Liver (tissue), 10 donors: ENCODE data around the gene TMEM101. TPM values are rescaled to one million over a fixed set of nuclear protein-coding genes. Genes with fewer than 3 reads are reported as not detected.
"Not testable (repeated sequence)": the region's sequence is repeated elsewhere in the genome, so short reads cannot be mapped to it uniquely, and the experiment has no call there.

Source experiments
- DNase-seq: peaks from one replicate; pipeline ENCODE4 v3.0.0-alpha.2; 2017; ENCODE audit warnings: low spot score
- H3K27ac ChIP-seq, 2 donors: one replicate each; pipeline ENCODE4 v1.7.0; 2013; ENCODE audit warnings: inconsistent platforms in 2 of 2, low read length in 2 of 2, control low read depth in 1 of 2, low read depth in 1 of 2, mild to moderate bottlenecking in 1 of 2
- H3K27me3 ChIP-seq, 4 donors: one replicate each; pipeline versions ENCODE4 v1.6.1 to v1.7.0; 2013; ENCODE audit warnings: low read length in 3 of 4, inconsistent platforms in 1 of 4, mild to moderate bottlenecking in 1 of 4, moderate library complexity in 1 of 4; ENCODE audit not compliant: control insufficient read depth in 4 of 4, insufficient read depth in 4 of 4
- H3K36me3 ChIP-seq, 4 donors: one replicate each; pipeline versions ENCODE4 v1.6.1 to v1.7.0; 2013; ENCODE audit warnings: low read length in 3 of 4, mild to moderate bottlenecking in 3 of 4, low read depth in 1 of 4, moderate library complexity in 1 of 4; ENCODE audit not compliant: control insufficient read depth in 4 of 4, insufficient read depth in 3 of 4
- H3K4me1 ChIP-seq, 4 donors: one replicate each; pipeline versions ENCODE4 v1.6.1 to v1.7.0; 2013; ENCODE audit warnings: low read length in 3 of 4, mild to moderate bottlenecking in 3 of 4, moderate library complexity in 1 of 4; ENCODE audit not compliant: control insufficient read depth in 4 of 4, insufficient read depth in 4 of 4
- H3K4me3 ChIP-seq, 3 donors: one replicate each; pipeline versions ENCODE4 v1.6.1 to v1.7.0; 2013; ENCODE audit warnings: low read length in 3 of 3, control low read depth in 1 of 3, low read depth in 1 of 3, mild to moderate bottlenecking in 1 of 3
- H3K9ac ChIP-seq, 2 donors: one replicate each; pipeline ENCODE4 v1.7.0; 2013; ENCODE audit warnings: low read length in 2 of 2, mild to moderate bottlenecking in 2 of 2, moderate library complexity in 2 of 2, control low read depth in 1 of 2, low read depth in 1 of 2
- H3K9me3 ChIP-seq, 4 donors: one replicate each; pipeline versions ENCODE4 v1.6.1 to v1.7.0; 2013; ENCODE audit warnings: low read length in 3 of 4; ENCODE audit not compliant: control insufficient read depth in 4 of 4
- FOXA1 ChIP-seq: IDR thresholded peaks from 2 replicates; pipeline ENCODE4 v1.6.1; 2016; ENCODE audit warnings: antibody characterized with exemption
- FOXA2 ChIP-seq: IDR thresholded peaks from 2 replicates; pipeline ENCODE4 v1.6.1; 2016; ENCODE audit warnings: antibody characterized with exemption
- GABPA ChIP-seq, 2 donors: IDR thresholded peaks in 1 of 2; conservative IDR thresholded peaks in 1 of 2; 2 replicates each; pipeline ENCODE4 v1.6.1; 2016; ENCODE audit warnings: antibody characterized with exemption in 2 of 2, mild to moderate bottlenecking in 1 of 2, moderate library complexity in 1 of 2
- HNF4A ChIP-seq, 2 donors: conservative IDR thresholded peaks; 2 replicates each; pipeline ENCODE4 v1.6.1; 2016; ENCODE audit warnings: antibody characterized with exemption in 2 of 2, mild to moderate bottlenecking in 2 of 2
- HNF4G ChIP-seq: IDR thresholded peaks from 2 replicates; pipeline ENCODE4 v1.6.1; 2016; ENCODE audit warnings: antibody characterized with exemption
- JUND ChIP-seq, 2 donors: IDR thresholded peaks; 2 replicates each; pipeline ENCODE4 v1.6.1; 2016; ENCODE audit warnings: antibody characterized with exemption in 2 of 2
- NR2F2 ChIP-seq: IDR thresholded peaks from 2 replicates; pipeline ENCODE4 v1.6.1; 2016; ENCODE audit warnings: antibody characterized with exemption
- RAD21 ChIP-seq, 2 donors: IDR thresholded peaks; 2 replicates each; pipeline ENCODE4 v1.6.1; 2016; ENCODE audit warnings: antibody characterized with exemption in 2 of 2, mild to moderate bottlenecking in 2 of 2
- RXRA ChIP-seq, 2 donors: IDR thresholded peaks; 2 replicates each; pipeline ENCODE4 v1.6.1; 2017 to 2018; ENCODE audit warnings: antibody characterized with exemption in 2 of 2, mild to moderate bottlenecking in 1 of 2
- SP1 ChIP-seq: IDR thresholded peaks from 2 replicates; pipeline ENCODE4 v1.6.1; 2018; ENCODE audit warnings: antibody characterized with exemption, mild to moderate bottlenecking
- TAF1 ChIP-seq: conservative IDR thresholded peaks from 2 replicates; pipeline ENCODE4 v1.6.1; 2016; ENCODE audit warnings: antibody characterized with exemption, mild to moderate bottlenecking
- WGBS: extraction: QIAGEN DNeasy Blood & Tissue Kit; methylation state at CpG from one replicate; pipeline ENCODE4 v1.1.7; 2013; 5-methylcytosine and 5-hydroxymethylcytosine counted together
- polyA plus RNA-seq, 2 donors: library from polyadenylated mRNA; stranded (reverse) in 1 of 2; unstranded in 1 of 2; fragments of 200-250 nt in 1 of 2; fragments of >200 nt in 1 of 2; fragmentation: Nextera tagmentation in 1 of 2; extraction: Ambion mirVana in 1 of 2; gene quantifications; one replicate each; pipeline versions ENCODE4 v1.2.1 to v1.2.3, GENCODE V29; 2013 to 2015
- small RNA-seq: library from RNA; depleted of rRNA; stranded (forward); fragments of <200 nt; gene quantifications from one replicate; pipeline ENCODE3, GENCODE V24; 2014
- total RNA-seq, 2 donors: library from RNA; depleted of rRNA; stranded (reverse); fragments of >200 nt; gene quantifications; one replicate each; pipeline ENCODE4 v1.2.3, GENCODE V29; 2014
- TF ChIP-seq, protein P1 (sequence below): fragments of 150-350 bp; IDR thresholded peaks from 2 replicates; pipeline ENCODE4 v1.5.1; 2017; ENCODE audit warnings: improper control_type of control experiment, low read depth, low read length; ENCODE audit not compliant: missing input control
- TF ChIP-seq, protein P2 (sequence below): IDR thresholded peaks from 2 replicates; pipeline ENCODE4 v1.6.1; 2016; ENCODE audit warnings: antibody characterized with exemption
- TF ChIP-seq, protein P3 (sequence below): IDR thresholded peaks from 2 replicates; pipeline ENCODE4 v1.6.1; 2016; ENCODE audit warnings: antibody characterized with exemption
- donor health status: healthy.
- donor health status: healthy.
- donor health status: healthy.
- donor health status: healthy.
- donor health status: healthy.

Gene TMEM101
- total and polyA plus RNA-seq, 4 donors = 12.0 to 25.7 (median 21.4) TPM

DNA sequence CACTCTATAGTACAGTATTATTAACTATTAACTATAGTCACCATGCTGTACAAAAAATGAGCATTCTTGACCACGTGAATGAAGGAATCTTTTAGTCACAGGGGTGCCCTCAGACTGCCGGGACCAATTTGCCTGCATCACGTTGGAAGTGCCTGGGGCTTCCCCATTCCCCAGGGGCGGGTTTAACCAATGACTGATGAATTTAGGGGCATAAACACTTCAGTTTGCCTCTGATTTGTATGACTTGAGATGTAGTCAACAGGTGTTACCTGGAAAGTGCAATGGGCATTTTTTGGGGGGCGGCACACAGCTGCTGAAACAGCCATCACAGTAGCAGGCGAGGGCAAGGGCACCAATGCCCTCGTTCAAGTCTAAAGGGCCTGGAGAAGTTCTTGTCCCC is 52.3 kb downstream of the TMEM101 start:
- Histone ChIP-seq H3K9ac (no peak overlapping the region), H3K9me3 (no peaks in the 10 kb centered on the region), H3K4me3 (no peak overlapping the region), H3K27ac (no peak overlapping the region), H3K27me3 (no peaks in the 10 kb centered on the region), H3K4me1 (peaks cover 0 to 6% (median 0%) of the 10 kb centered on the region in 4 donors), H3K36me3 (no peaks in the 10 kb centered on the region)
- no peak for DNase-seq
- TF ChIP-seq HNF4A (conservative IDR thresholded peaks at IDR 0.05) = no peak
- no peak for TF ChIP-seq RXRA (IDR thresholded peaks at IDR 0.05)
- TF ChIP-seq FOXA2 = no peak
- no peak for TF ChIP-seq RAD21 (IDR thresholded peaks at IDR 0.05)
- TF ChIP-seq, protein P1, sequence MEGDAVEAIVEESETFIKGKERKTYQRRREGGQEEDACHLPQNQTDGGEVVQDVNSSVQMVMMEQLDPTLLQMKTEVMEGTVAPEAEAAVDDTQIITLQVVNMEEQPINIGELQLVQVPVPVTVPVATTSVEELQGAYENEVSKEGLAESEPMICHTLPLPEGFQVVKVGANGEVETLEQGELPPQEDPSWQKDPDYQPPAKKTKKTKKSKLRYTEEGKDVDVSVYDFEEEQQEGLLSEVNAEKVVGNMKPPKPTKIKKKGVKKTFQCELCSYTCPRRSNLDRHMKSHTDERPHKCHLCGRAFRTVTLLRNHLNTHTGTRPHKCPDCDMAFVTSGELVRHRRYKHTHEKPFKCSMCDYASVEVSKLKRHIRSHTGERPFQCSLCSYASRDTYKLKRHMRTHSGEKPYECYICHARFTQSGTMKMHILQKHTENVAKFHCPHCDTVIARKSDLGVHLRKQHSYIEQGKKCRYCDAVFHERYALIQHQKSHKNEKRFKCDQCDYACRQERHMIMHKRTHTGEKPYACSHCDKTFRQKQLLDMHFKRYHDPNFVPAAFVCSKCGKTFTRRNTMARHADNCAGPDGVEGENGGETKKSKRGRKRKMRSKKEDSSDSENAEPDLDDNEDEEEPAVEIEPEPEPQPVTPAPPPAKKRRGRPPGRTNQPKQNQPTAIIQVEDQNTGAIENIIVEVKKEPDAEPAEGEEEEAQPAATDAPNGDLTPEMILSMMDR = no peak
- TF ChIP-seq HNF4G = no peak
- TF ChIP-seq, protein P2, sequence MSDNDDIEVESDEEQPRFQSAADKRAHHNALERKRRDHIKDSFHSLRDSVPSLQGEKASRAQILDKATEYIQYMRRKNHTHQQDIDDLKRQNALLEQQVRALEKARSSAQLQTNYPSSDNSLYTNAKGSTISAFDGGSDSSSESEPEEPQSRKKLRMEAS = no peak
- no peak for TF ChIP-seq TAF1
- 78% methylated on average over 7 of the region's 7 CpGs for WGBS

DNA sequence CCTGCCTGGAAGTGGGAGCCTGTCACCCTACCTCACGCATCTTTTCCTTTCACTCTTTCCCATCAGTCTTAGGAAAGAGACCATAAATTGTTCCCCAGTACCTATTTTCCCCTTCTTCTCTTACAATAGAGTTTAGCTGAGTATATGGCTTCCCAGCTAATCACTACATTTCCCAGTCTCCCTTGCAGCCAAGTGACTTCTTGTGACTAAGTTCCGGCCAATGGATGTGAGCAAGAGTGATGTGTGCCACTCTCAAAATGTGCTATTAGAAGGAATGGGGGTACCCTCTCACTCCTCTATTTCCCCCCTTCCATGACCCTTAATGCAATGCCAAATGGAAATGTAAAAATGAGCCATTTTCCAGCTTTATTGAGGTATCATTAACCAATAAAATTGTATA is 52.8 kb downstream of the TMEM101 start:
- Histone ChIP-seq H3K36me3 (no peaks in the 10 kb centered on the region), H3K27me3 (no peaks in the 10 kb centered on the region), H3K9ac (no peak overlapping the region), H3K9me3 (no peaks in the 10 kb centered on the region), H3K4me3 (no peak overlapping the region), H3K27ac (no peak overlapping the region), H3K4me1 (peaks cover 0 to 6% (median 0%) of the 10 kb centered on the region in 4 donors)
- 86% methylated on average over 2 of the region's 2 CpGs for WGBS
- no peak for DNase-seq
- no peak for TF ChIP-seq GABPA (IDR thresholded peaks at IDR 0.05 in 1 of 2, conservative IDR thresholded peaks at IDR 0.05 in 1 of 2)
- TF ChIP-seq NR2F2 = no peak
- no peak for TF ChIP-seq SP1
- no peak for TF ChIP-seq FOXA2
- no peak for TF ChIP-seq HNF4G
- TF ChIP-seq, protein P3, sequence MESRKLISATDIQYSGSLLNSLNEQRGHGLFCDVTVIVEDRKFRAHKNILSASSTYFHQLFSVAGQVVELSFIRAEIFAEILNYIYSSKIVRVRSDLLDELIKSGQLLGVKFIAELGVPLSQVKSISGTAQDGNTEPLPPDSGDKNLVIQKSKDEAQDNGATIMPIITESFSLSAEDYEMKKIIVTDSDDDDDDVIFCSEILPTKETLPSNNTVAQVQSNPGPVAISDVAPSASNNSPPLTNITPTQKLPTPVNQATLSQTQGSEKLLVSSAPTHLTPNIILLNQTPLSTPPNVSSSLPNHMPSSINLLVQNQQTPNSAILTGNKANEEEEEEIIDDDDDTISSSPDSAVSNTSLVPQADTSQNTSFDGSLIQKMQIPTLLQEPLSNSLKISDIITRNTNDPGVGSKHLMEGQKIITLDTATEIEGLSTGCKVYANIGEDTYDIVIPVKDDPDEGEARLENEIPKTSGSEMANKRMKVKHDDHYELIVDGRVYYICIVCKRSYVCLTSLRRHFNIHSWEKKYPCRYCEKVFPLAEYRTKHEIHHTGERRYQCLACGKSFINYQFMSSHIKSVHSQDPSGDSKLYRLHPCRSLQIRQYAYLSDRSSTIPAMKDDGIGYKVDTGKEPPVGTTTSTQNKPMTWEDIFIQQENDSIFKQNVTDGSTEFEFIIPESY = no peak
- TF ChIP-seq, protein P2 = no peak
- TF ChIP-seq RAD21 (IDR thresholded peaks at IDR 0.05) = no peak
- TF ChIP-seq TAF1 = no peak
- no peak for TF ChIP-seq JUND (IDR thresholded peaks at IDR 0.05)
- TF ChIP-seq FOXA1 = no peak

DNA sequence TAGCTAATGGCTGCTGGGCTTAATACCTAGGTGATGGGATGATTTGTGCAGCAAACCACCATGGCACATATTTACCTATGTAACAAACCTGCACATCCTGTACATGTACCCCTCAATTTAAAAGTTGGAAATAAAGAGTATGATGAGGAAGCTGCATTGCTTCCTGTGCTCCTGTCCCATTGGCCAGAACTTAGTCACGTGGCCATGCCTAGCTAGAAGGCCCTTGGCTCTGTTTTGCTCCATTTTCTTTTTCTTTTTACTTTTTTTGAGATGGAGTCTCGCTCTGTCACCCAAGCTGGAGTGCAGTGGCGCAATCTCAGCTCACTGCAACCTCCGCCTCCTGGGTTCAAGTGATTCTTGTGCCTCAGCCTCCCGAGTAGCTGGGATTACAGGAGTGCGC is 53.5 kb downstream of the TMEM101 start:
- not testable (repeated sequence) for H3K9ac ChIP-seq, H3K36me3 ChIP-seq, DNase-seq, H3K4me3 ChIP-seq, H3K9me3 ChIP-seq, H3K27ac ChIP-seq, H3K4me1 ChIP-seq, H3K27me3 ChIP-seq
- WGBS = 95% methylated on average over 6 of the region's 6 CpGs

Small RNA genes within 50 kb of the gene (small RNA-seq; reads per million reads assigned to genes)
- not detected for gene RF00012

Other genes starting within 250 kb of the TMEM101 start
- 100 to 1,000 TPM in 1 of 2 donors, 10 to 100 TPM in 1; 30.4 to 104 TPM for gene DUSP3, start 236.0 kb downstream of the TMEM101 start, total RNA-seq
- 10 to 100 TPM; 59.8 to 61.8 TPM for gene DUSP3, start 236.0 kb downstream of the TMEM101 start, polyA plus RNA-seq
- gene CFAP97D1, start 234.5 kb downstream of the TMEM101 start, total RNA-seq = under 1 TPM in 1 of 2 donors, not detected in 1; 0.08 TPM
- not detected for gene CFAP97D1, start 234.5 kb downstream of the TMEM101 start, polyA plus RNA-seq
- 1 to 10 TPM in 1 of 2 donors, under 1 TPM in 1; 0.23 to 1.3 TPM for gene MPP3, start 181.8 kb downstream of the TMEM101 start, total RNA-seq
- under 1 TPM; 0.63 to 0.82 TPM for gene MPP3, start 181.8 kb downstream of the TMEM101 start, polyA plus RNA-seq
- under 1 TPM; 0.14 to 0.17 TPM for gene CD300LG, start 167.8 kb downstream of the TMEM101 start, total RNA-seq
- gene CD300LG, start 167.8 kb downstream of the TMEM101 start, polyA plus RNA-seq = under 1 TPM; 0.24 to 0.58 TPM
- gene MPP2, start 107.4 kb downstream of the TMEM101 start, total RNA-seq = under 1 TPM; 0.05 to 0.25 TPM
- under 1 TPM; 0.06 to 0.13 TPM for gene MPP2, start 107.4 kb downstream of the TMEM101 start, polyA plus RNA-seq
- not detected for gene PPY, start 72.5 kb downstream of the TMEM101 start, total RNA-seq
- not detected for gene PPY, start 72.5 kb downstream of the TMEM101 start, polyA plus RNA-seq
- not detected for gene PYY, start 61.0 kb downstream of the TMEM101 start, total RNA-seq
- gene PYY, start 61.0 kb downstream of the TMEM101 start, polyA plus RNA-seq = under 1 TPM in 1 of 2 donors, not detected in 1; 0.05 TPM
- 10 to 100 TPM; 21.5 to 29.4 TPM for gene NAGS, start 10.3 kb downstream of the TMEM101 start, total RNA-seq
- 10 to 100 TPM; 27.1 to 29.8 TPM for gene NAGS, start 10.3 kb downstream of the TMEM101 start, polyA plus RNA-seq
- 10 to 100 TPM; 12.1 to 13.6 TPM for gene LSM12, start 51.7 kb upstream of the TMEM101 start, total RNA-seq
- 10 to 100 TPM; 16.7 to 31.9 TPM for gene LSM12, start 51.7 kb upstream of the TMEM101 start, polyA plus RNA-seq
- gene G6PC3, start 55.8 kb upstream of the TMEM101 start, total RNA-seq = 1 to 10 TPM; 6.7 to 7.8 TPM
- 10 to 100 TPM in 1 of 2 donors, 1 to 10 TPM in 1; 8.7 to 15.1 TPM for gene G6PC3, start 55.8 kb upstream of the TMEM101 start, polyA plus RNA-seq
- 10 to 100 TPM; 18.2 to 20.3 TPM for gene HDAC5, start 108.7 kb upstream of the TMEM101 start, total RNA-seq
- 10 to 100 TPM in 1 of 2 donors, 1 to 10 TPM in 1; 5.8 to 10.7 TPM for gene HDAC5, start 108.7 kb upstream of the TMEM101 start, polyA plus RNA-seq
- gene HROB, start 127.0 kb upstream of the TMEM101 start, total RNA-seq = 1 to 10 TPM in 1 of 2 donors, under 1 TPM in 1; 0.08 to 1.9 TPM
- under 1 TPM; 0.29 to 0.32 TPM for gene HROB, start 127.0 kb upstream of the TMEM101 start, polyA plus RNA-seq
- gene ASB16, start 155.7 kb upstream of the TMEM101 start, total RNA-seq = under 1 TPM in 1 of 2 donors, not detected in 1; 0.37 TPM
- under 1 TPM; 0.02 to 0.08 TPM for gene ASB16, start 155.7 kb upstream of the TMEM101 start, polyA plus RNA-seq
- gene TMUB2, start 172.0 kb upstream of the TMEM101 start, total RNA-seq = 10 to 100 TPM; 12.2 to 14.7 TPM
- 10 to 100 TPM; 13.3 to 18.8 TPM for gene TMUB2, start 172.0 kb upstream of the TMEM101 start, polyA plus RNA-seq
- gene ATXN7L3, start 184.9 kb upstream of the TMEM101 start, total RNA-seq = 10 to 100 TPM; 13.8 to 20.9 TPM
- 10 to 100 TPM in 1 of 2 donors, 1 to 10 TPM in 1; 5.1 to 15.7 TPM for gene ATXN7L3, start 184.9 kb upstream of the TMEM101 start, polyA plus RNA-seq
- 10 to 100 TPM; 27.2 to 39.6 TPM for gene UBTF, start 204.7 kb upstream of the TMEM101 start, total RNA-seq
- 10 to 100 TPM; 12.5 to 20.6 TPM for gene UBTF, start 204.7 kb upstream of the TMEM101 start, polyA plus RNA-seq